ENCODE results near the gene WDR70.
A peak's percentile ranks its signal among the peaks of the same experiment; 100 is the strongest.
"Not testable (repeated sequence)": the region's sequence is repeated elsewhere in the genome, so short reads cannot be mapped to it uniquely, and the experiment has no call there.

Gene WDR70

DNA sequence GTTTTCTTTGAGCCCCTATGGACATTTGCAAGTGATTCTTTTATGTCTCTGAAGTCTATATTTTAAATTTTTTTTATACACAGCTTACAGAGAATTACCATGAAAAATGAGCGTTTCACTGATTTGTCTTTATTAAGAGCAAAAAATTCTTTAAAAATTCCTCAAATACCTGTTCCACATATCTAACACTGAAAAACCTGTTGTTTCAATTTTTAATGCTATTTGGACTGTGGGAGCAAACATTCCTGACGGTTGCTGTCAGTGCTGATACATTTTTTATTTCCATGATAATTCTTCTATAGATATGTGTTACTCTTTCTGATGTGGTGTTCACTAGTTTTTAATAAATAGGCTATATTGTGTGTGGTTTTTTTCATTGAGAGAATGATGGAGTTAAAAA is 261.0 kb downstream of the WDR70 start:
- DNase-seq (no peak), ATAC-seq (no peak)

DNA sequence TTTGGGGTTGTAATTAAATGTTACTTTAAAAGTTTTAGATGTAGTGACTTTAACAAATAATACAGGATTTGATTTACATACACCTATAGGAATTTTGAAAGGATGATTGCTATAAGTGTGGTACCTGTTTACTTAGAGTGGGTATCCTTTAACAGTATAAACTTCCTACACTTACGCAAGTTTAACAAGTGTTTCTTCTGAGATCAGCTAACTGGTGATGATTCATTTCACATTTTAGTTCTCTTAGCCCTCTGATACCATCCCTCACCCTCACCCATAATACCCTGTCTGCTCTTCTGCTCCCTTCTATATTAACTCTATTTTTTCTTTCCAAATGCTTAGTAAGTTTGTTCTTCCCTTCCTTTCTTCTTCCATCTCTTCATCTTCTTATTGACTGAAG is 262.8 kb downstream of the WDR70 start:
- DNase-seq (no peak), ATAC-seq (no peak)

DNA sequence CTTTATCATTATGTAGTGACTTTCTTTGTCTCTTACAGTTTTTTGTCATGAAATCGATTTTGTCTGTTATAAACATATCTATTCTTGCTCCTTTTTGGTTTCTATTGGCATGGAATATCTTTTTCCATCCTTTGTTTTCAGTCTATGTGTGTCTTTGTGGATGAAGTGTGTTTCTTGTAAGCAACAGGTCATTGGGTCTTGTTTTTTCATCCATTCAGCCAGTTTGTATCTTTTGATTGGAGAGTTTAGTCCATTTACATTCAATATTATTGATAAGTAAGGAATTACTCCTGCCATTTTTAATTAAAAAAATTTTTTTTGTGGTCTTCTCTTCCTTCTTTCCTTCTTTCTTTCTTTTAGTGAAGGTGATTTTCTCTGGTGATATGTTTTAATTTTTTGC is 266.6 kb downstream of the WDR70 start:
- ATAC-seq, result no peak
- no peak for DNase-seq

DNA sequence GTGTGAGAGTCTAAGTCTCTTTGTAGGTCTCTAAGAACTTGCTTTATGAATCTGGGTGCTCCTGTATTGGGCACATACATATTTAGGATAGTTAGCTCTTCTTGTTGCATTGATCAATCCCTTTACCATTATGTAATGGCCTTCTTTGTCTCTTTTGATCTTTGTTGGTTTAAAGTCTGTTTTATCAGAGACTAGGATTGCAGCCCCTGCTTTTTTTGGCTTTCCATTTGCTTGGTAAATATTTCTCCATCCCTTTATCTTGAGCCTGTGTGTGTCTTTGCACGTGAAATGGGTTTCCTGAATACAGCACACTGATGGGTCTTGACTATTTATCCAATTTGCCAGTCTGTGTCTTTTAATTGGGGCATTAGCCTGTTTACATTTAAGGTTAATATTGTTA is 275.4 kb downstream of the WDR70 start:
- not testable (repeated sequence) for ATAC-seq, DNase-seq

DNA sequence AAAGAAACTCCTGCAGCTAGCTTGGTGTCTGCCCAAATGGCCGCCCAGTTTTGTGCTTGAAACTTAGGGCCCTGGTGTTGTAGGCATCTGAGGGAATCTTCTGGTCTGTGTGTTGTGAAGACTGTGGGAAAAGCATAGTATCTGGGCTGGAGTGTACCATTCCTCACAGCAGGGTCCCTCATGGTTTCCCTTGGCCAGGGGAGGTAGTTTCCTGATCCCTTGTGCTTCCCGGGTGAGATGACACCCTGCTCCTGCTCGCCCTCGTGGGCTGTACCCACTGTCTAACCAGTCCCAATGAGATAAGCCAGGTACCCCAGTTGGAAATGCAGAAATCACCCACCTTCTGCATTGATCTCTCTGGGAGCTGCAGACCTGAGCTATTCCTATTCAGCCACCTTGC is 277.9 kb downstream of the WDR70 start:
- DNase-seq (no peak), ATAC-seq (no peak)

DNA sequence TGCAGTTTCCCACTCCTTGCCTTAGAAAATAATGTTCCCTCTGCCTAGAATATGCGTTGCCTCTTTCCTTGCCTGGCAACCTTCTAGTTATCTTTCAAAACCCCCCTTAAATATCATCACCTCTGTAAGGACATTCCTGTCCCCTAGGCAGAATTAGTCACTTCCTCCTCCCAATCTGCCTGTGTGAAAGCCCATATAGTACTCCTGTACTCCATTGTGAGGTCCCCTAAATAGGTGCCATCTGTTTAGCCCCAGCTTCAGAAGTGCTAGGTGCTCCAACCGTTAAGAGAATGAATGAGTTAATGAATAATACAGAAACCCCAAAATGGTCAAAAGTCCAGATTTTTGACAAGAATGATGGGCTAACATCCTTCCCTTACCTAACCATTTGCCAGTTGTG is 279.3 kb downstream of the WDR70 start:
- DNase-seq, result no peak

DNA sequence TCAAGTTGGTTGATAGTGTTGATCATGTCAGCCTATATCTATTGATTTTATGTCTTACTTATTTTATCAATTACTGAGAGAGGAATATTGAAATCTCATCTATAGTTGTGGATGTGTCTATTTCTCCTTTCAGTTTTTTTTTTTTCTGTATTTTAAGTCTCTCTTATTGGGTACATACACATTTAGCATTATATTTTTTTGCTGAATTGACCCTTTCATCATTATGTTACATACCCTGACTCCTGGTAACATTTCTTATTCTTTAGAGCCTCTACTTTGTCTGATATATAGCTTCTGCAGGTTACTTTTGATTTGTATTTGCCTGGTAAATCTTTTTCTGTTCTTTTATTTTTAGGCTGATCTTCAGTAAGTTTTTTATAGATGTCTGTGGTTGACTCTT is 281.2 kb downstream of the WDR70 start:
- ATAC-seq (no peak), DNase-seq (no peak)

More for the DNA sequence above, 279.3 kb downstream of the WDR70 start:
- ATAC-seq, result peak; percentile 23

DNA sequence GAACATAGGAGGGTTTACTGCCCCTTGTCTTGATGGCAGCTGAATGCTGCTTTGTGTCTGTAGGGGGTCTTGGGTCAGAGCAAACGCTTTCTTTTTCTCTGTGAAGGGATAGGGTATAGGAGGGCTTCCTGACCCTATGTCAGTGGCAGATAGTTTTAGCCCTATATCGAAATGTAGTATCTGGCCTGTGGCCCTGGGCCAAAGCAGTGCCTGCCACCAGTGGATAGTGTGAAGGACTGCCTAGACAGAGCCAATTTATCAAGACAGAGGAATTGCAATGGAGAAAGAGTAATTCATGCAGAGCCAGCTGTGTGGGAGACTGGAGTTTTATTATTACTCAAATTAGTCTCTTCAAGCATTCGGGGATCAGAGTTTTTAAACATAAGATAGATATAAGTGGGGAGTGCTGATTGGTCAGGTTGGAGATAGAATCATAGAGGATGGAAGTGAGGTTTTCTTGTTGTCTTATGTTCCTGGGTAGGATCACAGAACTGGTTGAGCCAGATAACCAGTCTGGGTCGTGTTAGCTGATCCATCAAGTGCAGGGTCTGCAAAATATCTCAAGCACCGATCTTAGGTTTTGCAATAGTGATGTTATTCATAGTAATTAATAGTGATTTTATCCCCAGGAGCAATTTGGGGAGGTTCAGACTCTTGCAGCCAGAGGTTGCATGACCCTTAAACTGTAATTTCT is 282.3 kb downstream of the WDR70 start:
- DNase-seq (no peak), ATAC-seq (no peak)

DNA sequence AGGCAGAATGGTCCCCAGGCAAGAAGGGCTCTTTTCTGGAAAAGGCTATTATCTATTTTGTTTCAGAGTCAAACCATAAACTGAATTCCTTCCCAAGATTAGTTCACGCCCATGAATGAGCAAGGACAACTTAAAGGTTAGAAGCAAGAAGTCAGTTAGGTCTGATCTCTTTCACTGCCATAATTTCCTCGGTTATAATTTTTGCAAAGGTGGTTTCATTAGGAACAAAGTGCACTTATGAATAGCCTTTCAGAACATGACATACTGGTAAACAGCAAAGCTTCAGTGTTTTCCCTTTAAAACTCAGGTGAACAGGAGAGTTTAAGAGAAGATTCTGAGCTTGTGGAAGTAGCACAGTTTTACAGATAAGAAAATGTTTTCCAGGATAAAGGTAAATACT is 282.8 kb downstream of the WDR70 start:
- DNase-seq (no peak), ATAC-seq (no peak)

DNA sequence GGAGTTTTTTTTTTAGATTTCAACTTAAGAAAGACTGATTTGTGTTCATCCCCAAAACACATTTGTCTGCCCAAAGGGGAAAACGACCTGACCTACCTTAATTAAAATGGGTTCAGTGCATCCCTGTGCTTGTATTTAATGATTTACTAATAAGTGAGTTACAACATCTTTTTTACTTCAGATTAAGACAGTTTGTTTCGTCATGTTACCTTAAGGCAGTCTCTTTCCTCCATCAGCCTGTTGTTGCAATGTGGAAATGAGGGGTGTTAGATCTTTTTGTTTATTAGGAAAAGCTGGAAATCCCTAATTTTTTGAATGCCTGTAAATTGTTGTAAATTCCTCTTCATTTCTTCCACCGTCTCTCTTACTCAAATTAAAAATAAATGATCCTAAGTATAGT is 283.2 kb downstream of the WDR70 start:
- DNase-seq (no peak), ATAC-seq (no peak)

DNA sequence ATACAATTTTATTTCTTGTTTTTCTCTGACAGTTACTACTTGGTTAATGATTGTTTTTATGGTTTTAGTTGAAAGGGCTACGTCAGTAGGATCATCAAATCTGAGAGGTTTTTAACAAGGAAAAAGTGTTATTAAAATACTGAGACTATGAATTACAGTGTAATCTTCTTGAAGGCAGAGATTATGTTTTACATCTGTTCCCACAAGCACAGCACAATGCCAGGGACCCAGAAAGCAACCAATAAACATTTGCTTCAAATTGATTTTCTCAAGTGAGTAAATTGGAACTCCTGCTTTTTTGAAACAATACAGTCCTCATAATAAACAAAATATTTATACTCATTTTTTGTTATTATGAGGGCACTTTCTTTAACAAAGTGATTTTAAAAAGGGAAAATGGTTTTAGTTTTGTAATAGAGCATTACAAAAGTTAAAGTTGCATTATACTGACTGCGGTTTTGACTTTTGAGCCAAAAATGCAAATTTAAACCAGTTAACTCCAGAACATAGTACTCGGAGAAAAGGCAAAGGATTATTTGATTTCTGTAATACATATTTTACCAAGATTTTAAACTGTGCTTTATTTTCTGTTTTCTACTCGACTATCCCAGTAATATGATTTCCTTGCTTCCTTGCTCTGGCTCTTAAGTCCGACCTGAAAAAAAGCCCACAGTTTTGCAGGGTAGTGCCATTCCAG is 283.8 kb downstream of the WDR70 start:
- ATAC-seq (no peak), DNase-seq (no peak)

DNA sequence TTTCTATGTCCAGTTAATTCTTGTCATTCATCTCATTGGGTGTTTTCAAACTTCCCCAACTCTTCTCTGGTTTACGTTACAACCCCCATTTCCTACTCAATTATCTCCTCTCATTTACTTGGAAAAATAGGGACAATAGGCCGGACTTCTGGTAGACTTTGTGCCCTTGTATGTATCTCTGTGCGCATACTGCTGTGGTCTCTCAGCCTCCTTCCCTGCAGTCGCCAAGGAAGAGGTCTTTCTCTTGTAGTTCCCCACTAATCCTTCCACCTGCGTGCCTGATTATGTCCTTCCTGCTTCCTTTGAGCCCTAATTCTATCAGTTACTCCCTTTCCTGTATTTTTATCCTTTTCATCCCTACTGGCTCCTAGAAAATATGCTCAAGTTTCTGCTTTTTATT is 284.4 kb downstream of the WDR70 start:
- DNase-seq (no peak), ATAC-seq (no peak)

DNA sequence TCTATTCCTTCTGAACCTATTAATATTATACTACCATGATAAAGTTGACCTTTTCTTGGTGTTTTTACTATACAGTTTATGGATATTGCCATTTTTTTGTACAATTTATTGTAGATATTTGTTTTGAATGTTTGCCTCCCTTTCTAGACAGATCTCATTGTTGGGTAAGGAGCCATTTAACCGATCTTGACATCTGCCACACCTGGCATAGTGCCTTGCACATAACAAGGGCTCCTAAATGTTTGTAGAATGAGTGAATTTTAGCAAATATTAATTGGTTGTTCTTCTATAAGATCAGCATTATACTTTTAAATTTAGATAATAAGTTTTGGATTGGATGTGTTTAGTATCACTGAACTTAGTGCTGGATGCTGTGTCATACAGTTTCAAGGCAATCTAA is 285.4 kb downstream of the WDR70 start:
- no peak for ATAC-seq

DNA sequence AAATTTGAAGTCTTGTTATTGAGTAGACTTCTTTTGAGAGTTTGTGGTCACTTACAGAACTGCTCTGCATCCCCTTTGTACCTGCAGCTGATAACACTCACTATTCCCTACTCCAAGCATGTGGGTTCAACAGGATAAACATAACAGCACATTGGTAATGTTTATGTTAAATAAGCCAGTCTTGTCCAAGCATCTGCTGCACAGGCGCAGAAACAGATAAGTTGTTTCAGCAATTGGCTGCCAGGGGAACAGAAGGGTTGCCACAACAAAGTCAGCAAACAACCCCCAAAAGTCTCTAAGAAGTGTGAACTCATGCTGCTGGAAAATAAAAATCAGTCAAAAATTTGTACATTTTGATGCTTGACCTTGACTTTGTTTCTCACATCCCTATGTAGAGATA is 286.2 kb downstream of the WDR70 start:
- ATAC-seq (no peak), DNase-seq (no peak)

More for the DNA sequence above, 285.4 kb downstream of the WDR70 start:
- DNase-seq, result no peak

DNA sequence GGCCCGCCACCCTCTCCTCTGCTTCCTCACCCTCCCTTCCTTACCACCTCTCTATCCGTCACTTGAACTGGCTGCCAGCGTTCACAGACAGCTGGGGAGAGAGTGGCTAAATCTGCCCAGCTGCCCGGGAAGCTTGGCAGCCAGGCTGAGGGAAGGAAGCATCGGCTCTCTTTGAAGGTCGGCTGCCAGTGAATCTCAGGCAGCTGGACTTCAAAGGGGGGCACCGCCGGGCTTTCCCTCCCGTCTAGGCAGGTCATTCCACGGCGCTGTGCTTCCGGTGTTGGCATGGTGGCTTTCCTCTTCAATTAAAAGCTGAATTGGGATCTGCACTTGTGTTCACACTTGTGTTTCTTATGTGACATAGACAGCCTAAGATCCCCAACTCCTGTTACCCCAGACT is 286.8 kb downstream of the WDR70 start:
- DNase-seq, result no peak

DNA sequence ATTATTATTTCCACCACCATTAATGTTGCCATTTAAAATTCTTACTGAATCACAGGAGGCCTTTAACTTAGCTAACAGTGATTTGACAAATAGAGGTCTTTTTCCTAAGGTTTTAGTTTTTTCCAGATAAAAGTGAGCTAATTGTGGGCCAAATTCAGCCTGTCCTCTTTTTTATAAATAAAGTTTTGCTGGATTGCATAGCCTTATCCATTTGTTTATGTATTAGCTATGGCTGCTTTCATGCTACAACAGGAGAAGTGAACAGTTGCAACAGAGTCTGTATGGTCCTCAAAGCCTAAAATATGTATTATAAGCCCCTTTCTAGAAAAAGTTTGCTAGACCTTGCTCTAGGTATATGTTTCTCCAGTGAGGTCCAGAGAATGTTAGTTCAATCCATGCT is 288.3 kb downstream of the WDR70 start:
- DNase-seq, result no peak

More for the DNA sequence above, 286.8 kb downstream of the WDR70 start:
- no peak for ATAC-seq

DNA sequence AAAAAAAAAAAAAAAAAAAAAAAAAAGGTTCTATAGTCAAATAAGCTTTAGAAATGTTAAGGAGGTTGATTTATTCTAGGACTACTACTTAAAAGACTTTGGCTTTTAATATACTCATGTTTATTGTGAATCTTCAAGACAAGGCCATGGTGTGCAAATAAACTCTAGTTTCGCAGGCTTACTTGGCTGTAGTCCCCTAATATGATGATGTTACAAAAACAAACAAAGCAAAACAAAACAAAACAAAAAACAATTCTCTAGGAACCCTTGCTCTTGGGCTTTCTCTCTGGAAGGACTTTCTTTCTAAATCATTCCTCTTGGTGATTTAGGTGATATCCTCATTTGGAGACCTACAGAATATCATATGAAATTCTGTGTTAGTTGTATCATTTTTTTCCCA is 288.7 kb downstream of the WDR70 start:
- no peak for ATAC-seq

More for the DNA sequence above, 288.3 kb downstream of the WDR70 start:
- ATAC-seq, result no peak

DNA sequence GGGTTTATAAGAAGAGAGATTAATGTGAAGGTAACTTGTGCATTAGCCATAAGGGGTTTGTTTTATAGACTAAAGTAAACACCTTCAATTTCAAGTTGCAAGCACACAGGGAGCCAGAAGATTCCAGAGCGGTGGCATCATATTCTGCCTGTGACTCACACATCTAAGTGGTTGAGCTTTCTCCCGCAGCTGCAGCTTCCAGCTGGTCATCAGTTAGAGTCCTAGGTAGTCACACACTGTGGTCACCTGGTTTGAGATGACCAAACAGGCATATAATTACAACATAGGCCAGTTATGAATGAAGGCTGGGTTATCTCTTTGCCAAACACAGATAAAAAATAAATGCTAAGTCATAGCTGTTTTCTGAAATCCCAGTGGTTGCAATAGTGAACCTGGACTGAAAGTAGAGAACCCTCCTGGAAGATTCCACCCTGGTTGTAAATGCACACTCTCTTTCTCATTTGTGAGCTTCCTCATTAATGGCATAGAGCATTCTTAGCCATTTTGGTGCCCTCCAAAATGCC is 289.5 kb downstream of the WDR70 start:
- ATAC-seq (no peak), DNase-seq (no peak)

More for the DNA sequence above, 288.7 kb downstream of the WDR70 start:
- no peak for DNase-seq

DNA sequence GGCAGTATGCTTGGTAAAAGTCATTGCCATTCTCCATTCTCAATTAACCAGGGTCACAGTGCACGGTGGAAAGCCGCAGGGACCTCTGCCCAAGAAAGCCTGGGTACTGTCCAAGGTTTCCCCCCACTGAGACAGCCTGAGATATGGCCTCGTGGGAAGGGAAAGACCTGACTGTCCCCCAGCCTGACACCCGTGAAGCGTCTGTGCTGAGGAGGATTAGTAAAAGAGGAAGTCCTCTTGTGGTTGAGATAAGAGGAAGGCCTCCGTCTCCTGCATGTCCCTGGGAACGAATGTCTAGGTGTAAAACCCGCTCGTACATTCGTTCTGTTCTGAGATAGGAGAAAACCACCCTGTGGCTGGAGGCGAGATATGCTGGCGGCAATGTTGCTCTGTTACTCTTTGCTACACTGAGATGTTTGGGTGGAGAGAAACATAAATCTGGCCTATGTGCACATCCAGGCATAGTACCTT is 293.0 kb downstream of the WDR70 start:
- peak; percentile 6 for DNase-seq
- ATAC-seq, result not testable (repeated sequence)

DNA sequence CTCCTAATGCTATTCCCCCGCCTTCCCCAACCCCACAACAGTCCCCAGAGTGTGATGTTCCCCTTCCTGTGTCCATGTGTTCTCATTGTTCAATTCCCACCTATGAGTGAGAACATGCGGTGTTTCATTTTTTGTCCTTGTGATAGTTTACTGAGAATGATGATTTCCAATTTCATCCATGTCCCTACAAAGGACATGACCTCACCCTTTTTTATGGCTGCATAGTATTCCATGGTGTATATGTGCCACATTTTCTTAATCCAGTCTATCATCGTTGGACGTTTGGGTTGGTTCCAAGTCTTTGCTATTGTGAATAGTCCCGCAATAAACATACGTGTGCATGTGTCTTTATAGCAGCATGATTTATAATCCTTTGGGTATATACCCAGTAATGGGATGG is 295.2 kb downstream of the WDR70 start:
- not testable (repeated sequence) for DNase-seq, ATAC-seq

DNA sequence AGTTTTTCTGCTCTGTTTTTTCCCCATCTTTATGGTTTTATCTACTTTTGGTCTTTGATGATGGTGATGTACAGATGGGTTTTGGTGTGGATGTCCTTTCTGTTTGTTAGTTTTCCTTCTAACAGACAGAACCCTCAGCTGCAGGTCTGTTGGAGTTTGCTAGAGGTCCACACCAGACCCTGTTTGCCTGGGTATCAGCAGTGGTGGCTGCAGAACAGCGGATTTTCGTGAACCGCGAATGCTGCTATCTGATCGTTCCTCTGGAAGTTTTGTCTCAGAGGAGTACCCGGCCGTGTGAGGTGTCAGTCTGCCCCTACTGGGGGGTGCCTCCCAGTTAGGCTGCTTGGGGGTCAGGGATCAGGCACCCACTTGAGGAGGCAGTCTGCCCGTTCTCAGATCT is 300.2 kb downstream of the WDR70 start:
- DNase-seq, ATAC-seq: not testable (repeated sequence)

DNA sequence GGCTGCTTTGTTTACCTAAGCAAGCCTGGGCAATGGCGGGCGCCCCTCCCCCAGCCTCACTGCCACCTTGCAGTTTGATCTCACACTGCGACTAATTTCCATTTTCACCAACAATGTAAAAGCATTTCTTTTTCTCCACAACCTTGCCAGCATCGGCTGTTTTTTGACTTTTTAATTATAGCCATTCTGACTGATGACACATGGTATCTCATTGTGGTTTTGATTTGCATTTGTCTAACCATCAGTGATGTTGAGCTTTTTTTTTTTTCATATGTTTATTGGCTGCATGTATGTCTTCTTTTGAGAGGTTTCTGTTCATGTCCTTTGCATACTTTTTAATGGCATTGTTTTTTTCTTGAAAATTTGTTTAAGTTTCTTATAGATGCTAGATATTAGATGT is 300.8 kb downstream of the WDR70 start:
- DNase-seq, ATAC-seq: not testable (repeated sequence)

DNA sequence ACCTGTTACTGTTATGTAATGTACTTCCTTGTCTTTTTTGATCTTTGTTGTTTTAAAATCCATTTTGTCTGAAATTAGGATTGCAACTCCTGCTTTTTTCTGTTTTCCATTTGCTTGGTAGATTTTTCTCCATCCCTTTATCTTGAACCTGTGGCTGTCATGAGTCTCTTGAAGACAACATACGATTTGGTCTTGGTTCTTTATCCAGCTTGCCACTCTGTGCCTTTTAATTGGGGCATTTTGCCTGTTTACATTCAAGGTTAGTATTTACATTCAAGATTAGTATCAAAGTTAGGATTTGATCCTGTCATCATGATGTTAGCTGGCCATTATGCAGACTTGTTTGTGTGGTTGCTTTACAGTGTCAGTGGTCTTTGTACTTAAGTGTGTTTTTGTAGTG is 304.0 kb downstream of the WDR70 start:
- no peak for DNase-seq
- ATAC-seq, result no peak

Data from stimulated activated naive CD8-positive, alpha-beta T cell treated with anti-CD3 and anti-CD28 coated beads, Interleukin-15, Interleukin-2, amounts not matched to agents 100 U/mL and 50 U/mL, for 24 hours (primary cell).